GM19023 (cell line): Measurements from ENCODE around the gene EIF1AX.
"Not testable (repeated sequence)": the region's sequence is repeated elsewhere in the genome, so short reads cannot be mapped to it uniquely, and the experiment has no call there.

Source experiments
- ATAC-seq: cut with Tn5 transposase; IDR thresholded peaks from one replicate; pipeline ENCODE4 v1.9.1; 2021; ENCODE audit warnings: mild to moderate bottlenecking, moderate library complexity; ENCODE audit not compliant: unreplicated experiment

The EIF1AX gene

DNA sequence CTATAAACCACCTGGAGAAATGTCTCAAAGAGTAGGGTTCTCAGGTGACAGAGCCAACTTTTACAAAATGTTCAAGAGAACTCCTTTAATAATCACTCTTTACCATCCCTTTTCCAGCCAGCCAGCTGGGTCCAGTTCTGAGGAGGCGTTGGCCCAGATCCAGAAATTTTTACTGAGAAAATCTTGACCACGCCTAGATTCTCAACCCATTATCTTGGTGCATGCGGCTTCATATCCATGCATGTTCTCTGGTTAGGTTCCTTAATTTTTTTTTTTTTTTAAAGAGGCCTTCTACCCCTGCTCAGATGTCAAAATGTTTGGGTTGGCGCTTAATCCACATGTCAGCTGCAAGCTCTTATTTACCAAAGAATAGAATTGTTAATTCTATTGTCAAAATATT lies 13.0 kb downstream of the EIF1AX start:
- no peak for ATAC-seq

DNA sequence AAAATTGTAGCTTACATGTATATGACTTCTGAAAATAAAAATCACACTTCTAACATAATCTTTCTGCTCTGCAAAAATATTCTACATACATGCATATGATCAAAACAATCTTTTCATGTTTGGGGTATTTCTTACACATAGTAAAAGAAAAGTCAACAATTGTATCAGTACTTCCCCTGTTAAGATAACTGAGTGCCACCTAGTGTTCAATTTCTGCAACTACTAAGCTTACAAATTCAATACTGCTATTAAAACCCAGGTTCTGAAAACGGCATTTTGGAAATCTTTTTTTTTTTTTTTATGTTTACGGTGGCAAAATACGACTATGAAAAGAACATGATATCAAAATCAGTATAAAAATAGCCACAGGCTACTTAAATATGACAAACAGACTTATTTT lies 14.2 kb downstream of the EIF1AX start:
- ATAC-seq: not testable (repeated sequence)

GRCh38 chrX:20126833-20127232 lies 14.8 kb downstream of the EIF1AX start:
- ATAC-seq: not testable (repeated sequence)

DNA sequence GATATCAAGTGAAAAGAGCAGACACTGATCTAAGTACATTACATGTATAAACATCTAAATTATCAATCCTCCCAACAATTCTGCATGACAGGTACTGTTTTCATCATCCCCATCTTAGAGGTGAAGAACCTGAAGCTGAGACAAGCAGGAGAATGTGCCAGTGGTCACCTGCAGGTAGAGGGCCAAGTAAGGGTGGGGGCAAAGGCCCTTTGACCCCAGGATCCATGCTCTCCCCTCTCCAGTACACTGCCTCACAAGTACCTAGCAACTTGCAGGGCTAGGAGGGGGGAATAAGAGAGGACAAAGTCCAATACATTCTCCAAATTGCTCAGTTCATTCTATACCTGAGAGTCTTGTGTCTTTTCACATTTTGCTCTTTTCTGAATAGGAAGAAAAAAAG lies 16.7 kb downstream of the EIF1AX start:
- no peak for ATAC-seq

DNA sequence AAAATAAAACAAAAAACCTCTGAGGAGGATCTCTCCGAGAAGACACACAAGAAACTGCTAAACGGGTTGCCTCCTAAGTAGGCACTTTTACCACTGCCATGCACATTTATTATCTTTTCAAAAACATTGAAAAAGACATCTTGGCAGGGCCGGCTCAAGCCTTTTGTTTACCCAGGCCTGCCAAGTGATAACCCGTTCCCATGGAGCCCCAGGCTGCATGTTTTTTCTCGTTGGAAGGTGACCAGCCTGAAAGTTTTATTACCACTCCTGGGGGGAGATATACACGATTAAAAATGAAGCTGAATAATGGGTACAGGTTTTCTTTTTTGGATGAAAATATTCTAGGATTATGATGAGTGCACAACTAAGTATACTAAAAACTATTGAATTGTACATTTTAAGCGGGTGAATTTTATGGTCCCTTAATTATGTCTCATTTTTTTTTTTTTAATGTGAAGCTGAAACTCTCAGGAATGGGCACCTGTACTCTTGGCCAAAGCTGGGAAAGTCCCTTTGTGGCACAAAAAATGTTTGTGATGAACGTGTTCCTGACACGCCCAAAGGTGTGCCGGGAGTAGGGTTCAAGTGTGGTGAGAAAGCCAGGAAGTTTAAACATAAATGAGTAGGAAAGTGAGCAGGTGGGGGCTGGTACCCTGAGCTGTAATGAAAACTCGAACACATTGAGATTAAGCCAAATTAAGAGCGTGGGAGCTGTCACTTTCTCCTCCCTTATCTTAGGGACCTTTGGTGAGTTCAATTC lies 23.4 kb downstream of the EIF1AX start:
- ATAC-seq: no peak

DNA sequence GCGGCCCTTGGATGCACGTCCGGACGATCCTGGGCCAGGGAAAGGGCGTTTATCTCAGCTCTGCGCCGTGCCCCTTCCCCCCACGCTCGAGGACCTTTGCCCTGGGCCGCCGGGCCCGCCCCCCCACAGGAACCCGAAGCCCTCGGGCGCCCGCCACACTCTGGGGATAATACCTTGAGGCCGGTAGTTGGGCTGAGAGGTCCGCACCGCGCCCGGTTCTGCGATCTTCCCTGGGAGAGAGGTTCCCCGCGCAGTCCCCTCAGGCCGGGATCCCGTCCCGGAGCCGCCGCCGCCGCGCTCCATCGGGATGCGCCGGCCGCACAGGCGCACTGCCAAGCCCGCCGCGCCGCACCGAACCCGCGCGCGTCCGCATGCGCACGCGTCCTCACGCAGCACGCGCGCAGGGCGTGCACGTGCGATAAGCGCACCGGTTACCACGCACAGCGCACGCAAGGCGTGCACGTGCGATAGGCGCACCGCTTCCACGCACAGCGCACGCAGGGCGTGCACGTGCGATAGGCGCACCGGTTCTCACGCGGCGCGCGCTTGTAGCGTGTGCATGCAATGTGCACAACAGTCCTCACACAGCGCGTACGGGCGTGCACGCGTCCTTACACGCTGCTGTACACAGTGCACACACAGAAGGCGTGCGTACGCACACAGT lies 24.9 kb downstream of the EIF1AX start, which contains the start of gene MAP7D2:
MAP7D2 (minus strand) TSS at position 331 of the 664 bp plus-strand sequence; CDS start at position 303, 28 bp downstream.
- ATAC-seq: no peak

GRCh38 chrX:20116087-20116576 lies 25.5 kb downstream of the EIF1AX start:
- ATAC-seq: no peak

DNA sequence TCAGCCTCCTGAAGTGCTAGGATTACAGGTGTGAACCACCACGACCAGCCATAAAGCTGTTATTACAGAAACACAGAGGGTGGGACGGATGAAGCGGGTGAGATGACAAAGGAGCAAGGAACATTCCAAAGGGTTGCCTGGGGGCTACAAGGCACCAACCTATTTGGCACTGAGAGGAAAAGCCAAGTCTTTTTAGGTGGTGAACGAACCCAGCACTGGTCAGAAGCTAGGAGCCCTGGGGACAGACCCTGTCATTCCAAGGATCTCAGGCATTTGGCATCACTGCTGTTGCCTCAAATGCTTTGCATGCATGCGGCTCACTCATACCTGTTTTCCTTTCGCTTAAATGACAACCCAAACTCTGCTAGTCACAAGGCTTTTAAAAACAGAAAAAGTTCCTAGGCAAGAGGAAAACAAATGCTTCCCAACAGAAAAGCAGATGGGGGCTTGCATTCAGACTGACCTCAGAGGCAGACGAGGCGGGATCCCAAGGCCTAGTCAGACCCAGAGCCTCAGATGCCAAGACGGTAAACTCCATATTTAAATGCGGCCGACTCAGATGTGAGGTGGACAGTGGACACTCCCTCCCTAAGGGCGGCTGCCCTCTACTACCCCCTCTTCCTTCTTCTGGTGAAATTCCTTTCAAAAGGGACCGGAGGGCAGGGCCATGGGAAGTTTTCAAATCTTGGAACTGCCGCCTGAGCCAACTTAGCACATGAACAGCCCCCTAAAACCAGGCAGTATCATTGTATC lies 29.4 kb downstream of the EIF1AX start:
- ATAC-seq: no peak

DNA sequence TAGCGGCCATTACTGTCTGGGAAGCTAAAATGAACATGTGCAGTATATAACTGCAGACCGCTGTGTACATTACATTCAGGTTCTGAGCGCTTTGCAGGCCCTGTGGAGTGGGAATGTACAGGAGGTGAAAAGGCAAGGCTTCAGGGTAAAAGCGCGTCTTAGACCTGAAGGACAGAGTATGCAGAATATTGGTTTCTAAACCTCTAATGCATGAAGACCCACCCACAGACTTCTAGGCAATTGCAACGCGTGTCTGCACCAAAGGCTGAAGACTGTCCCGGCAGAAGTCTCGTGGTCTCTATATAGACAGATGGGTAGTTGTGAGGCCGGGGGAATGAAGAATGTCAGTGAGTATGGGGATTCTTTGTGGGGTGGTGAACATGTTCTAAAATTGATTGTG lies 30.4 kb downstream of the EIF1AX start:
- ATAC-seq: no peak

GRCh38 chrX:20101934-20102581 lies 39.6 kb downstream of the EIF1AX start:
- ATAC-seq: no peak

GRCh38 chrX:20091499-20091898 lies 50.1 kb downstream of the EIF1AX start:
- no peak for ATAC-seq

GRCh38 chrX:20089845-20090244 lies 51.8 kb downstream of the EIF1AX start:
- ATAC-seq: no peak

DNA sequence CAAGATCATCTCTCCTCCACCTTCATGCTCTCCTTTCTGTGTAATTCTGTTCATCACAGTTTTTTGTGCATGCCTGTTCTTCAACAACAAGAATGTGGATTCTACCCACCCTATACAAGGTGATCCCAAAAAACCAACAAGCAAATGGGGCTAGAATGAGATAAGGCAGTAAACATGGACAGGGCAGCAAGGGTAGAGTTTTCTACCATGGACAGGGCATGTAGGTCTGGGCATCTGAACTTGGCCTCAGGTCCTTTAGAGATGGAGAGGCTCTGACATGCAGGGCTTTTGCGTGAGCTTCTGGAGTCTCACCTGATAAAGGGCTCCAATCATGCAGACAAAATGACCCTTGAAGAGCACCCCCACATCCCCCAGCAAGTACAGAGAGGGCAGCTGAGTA lies 61.4 kb downstream of the EIF1AX start:
- ATAC-seq: no peak
